ENCODE measurements around the gene TNFAIP3.

DNA sequence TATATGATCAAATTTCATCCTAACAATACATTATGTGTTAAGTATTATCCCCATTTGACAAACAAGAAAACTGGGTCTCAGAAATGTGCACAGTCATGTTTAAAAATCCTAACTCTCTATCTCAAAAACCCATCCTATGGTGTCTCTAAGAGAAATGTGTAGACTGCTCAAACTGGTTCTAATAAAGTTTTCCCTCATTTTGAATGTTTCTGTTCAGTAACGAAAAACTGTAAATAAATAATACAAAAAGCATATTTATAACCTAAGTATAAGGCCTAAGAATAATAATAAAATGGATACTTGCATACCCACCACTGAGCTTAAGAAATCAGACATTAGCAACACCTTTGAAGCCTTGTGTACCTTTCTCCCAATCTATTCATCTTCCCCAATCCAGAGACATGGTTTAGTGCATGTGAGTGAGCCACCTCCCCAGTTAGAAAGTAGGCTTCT, 39.0 kb downstream of the TNFAIP3 start:
- TF ChIP-seq, protein P1, sequence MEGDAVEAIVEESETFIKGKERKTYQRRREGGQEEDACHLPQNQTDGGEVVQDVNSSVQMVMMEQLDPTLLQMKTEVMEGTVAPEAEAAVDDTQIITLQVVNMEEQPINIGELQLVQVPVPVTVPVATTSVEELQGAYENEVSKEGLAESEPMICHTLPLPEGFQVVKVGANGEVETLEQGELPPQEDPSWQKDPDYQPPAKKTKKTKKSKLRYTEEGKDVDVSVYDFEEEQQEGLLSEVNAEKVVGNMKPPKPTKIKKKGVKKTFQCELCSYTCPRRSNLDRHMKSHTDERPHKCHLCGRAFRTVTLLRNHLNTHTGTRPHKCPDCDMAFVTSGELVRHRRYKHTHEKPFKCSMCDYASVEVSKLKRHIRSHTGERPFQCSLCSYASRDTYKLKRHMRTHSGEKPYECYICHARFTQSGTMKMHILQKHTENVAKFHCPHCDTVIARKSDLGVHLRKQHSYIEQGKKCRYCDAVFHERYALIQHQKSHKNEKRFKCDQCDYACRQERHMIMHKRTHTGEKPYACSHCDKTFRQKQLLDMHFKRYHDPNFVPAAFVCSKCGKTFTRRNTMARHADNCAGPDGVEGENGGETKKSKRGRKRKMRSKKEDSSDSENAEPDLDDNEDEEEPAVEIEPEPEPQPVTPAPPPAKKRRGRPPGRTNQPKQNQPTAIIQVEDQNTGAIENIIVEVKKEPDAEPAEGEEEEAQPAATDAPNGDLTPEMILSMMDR (IDR thresholded peaks at IDR 0.05), result no peak
- TF ChIP-seq POLR2A (IDR thresholded peaks at IDR 0.05), result no peak

Data from thyroid gland (tissue), 4 donors.